ENCODE measurements around the gene HYKK. TPM values are rescaled to one million over a fixed set of nuclear protein-coding genes. Genes with fewer than 3 reads are reported as not detected.

The HYKK gene
- total RNA-seq, 1 donor from 2014 or later: 1.7 TPM

DNA sequence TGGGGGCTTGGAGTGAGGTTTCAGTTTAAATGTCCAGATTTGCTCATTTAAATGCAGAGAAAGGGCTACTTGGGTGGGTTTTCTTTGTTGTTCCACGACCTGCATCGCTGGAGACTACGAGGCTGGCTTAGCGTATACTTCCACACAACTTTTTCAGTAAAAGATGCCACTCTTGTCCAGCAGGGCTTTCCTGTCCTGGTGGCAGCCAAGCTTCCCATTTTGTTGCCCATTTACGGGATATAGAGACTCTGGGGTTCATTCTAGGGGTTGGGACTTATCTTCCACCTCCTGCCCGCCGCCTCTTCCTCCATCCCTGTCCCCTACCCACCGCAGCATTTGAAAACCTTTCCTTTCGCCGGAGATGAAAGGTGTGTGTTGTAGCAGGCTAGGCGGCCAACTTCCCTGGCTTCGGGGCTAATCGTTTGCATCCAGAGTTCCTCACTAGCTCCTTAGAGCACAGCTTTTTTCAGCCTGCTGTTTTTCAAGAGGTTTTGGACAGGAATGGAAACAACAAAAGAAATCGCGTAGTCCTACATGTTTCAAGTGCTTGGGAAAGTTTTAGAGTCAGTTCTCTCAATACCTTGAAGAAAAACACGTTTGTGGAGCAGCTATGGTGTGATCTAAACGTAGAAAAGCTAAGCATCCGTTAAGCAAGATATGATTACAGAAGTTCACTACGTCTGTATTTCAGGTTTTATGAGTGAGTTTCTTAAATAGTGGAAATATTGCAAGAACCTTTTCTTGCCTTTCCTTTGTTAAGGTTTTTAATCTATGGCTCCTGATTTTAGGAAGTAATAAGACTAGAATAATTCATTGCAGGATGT is 58.8 kb downstream of the HYKK start:
- peak; percentile 34 for TF ChIP-seq CTCF (conservative IDR thresholded peaks at IDR 0.05; ENCODE audit: low read depth, low read length)
- H3K4me3 ChIP-seq (ENCODE audit: low read depth, low read length): peak overlapping the region; percentile 65
- no peak for DNase-seq (ENCODE audit: low read depth)

GRCh38 chr15:78567531-78567930 is 60.2 kb downstream of the HYKK start:
- DNase-seq (ENCODE audit: low read depth): no peak
- TF ChIP-seq CTCF (conservative IDR thresholded peaks at IDR 0.05; ENCODE audit: low read depth, low read length): no peak
- H3K4me3 ChIP-seq (ENCODE audit: low read depth, low read length): no peak overlapping the region

GRCh38 chr15:78570710-78571109 is 63.3 kb downstream of the HYKK start:
- DNase-seq (ENCODE audit: low read depth): no peak

DNA sequence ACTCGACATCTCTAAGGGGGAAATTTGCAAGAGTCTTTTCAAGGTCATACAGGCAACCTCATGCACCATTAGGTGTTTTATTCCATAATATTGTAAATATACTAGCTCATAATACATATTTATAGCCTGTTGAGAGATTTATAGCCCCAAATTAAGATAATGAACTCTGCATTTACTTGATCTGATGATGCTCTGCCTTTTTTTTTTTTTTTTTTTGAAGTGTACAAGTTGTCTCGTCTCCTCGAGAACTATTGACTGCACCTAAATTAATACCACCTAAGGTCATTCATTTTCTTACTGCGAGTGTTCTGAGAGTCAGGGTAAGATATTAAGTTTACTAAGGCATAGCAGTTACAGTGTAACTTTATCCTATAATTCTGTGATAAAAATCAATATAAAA is 64.0 kb downstream of the HYKK start:
- H3K4me3 ChIP-seq (ENCODE audit: low read depth, low read length): no peak overlapping the region
- no peak for TF ChIP-seq CTCF (conservative IDR thresholded peaks at IDR 0.05; ENCODE audit: low read depth, low read length)
- DNase-seq (ENCODE audit: low read depth): no peak

More at GRCh38 chr15:78570710-78571109, 63.3 kb downstream of the HYKK start:
- no peak for TF ChIP-seq CTCF (conservative IDR thresholded peaks at IDR 0.05; ENCODE audit: low read depth, low read length)
- no peak overlapping the region for H3K4me3 ChIP-seq (ENCODE audit: low read depth, low read length)

DNA sequence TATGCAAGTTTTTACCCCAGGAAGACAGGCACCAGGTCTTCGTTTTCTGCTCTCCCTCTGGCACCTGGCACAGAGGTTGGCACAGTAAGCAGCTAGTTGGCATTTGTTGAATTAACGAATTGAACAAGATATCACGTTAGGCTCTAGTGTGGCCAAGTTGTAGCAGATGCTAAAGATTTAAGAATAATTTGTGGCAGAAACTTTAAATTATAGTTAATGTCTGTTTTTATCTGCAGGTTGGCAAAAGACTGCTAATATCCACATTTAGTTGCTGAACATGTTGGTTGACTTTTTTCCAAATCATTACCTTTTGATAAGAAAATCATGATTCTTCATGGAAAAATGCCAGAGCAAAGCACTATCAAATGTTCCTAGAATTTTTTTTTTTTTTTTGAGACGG is 66.0 kb downstream of the HYKK start:
- DNase-seq (ENCODE audit: low read depth): no peak
- TF ChIP-seq CTCF (conservative IDR thresholded peaks at IDR 0.05; ENCODE audit: low read depth, low read length): no peak

DNA sequence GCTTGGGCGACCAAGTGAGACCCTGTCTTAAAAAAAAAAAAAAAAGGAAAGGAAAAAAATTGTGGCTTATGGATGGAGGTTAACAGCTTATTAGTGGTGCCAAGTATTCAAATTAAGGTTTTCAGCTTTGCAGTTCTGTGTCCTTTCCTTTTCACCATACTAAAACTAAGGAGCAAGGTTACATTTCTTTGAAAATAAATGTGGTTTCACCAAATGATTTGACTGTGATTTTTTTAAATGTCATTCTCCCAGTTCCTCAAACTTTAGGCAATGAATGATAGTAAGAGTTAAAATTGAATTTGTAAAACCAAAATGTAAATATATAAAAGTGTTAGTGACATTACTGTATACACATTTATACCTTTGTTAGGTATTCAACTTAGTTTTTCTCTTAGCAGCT is 67.6 kb downstream of the HYKK start:
- DNase-seq (ENCODE audit: low read depth): no peak
- H3K4me3 ChIP-seq (ENCODE audit: low read depth, low read length): no peak overlapping the region
- no peak for TF ChIP-seq CTCF (conservative IDR thresholded peaks at IDR 0.05; ENCODE audit: low read depth, low read length)

More for the DNA sequence above, 66.0 kb downstream of the HYKK start:
- no peak overlapping the region for H3K4me3 ChIP-seq (ENCODE audit: low read depth, low read length)

Other genes starting within 250 kb of the HYKK start
- 10.2 and 11.1 TPM in 2 replicates for gene DNAJA4, start 243.0 kb upstream of the HYKK start, total RNA-seq
- gene SKIC8, start 208.0 kb upstream of the HYKK start, total RNA-seq: 62.7 and 79.1 TPM in 2 replicates
- gene CRABP1, start 167.2 kb upstream of the HYKK start, total RNA-seq: not detected in 2 replicates
- 13.0 and 25.0 TPM in 2 replicates for gene IREB2, start 69.4 kb upstream of the HYKK start, total RNA-seq
- 223 and 359 TPM in 2 replicates for gene PSMA4, start 32.9 kb downstream of the HYKK start, total RNA-seq
- 9.1 and 15.3 TPM in 2 replicates for gene CHRNA5, start 57.9 kb downstream of the HYKK start, total RNA-seq
- 0.40 TPM in 1 of 2 replicates, not detected in the other for gene CHRNA3, start 113.4 kb downstream of the HYKK start, total RNA-seq
- gene CHRNB4, start 133.6 kb downstream of the HYKK start, total RNA-seq: 0.23 TPM in 1 of 2 replicates, not detected in the other

Measured in epithelial cell of proximal tubule (primary cell).